Iris pigment epithelial cell (primary cell): ENCODE data around the gene LRRC46.

Experiments used
- DNase-seq: peaks from one replicate; pipeline ENCODE4 v3.0.0-alpha.2; 2011; ENCODE audit warnings: low read depth

The LRRC46 gene

GRCh38 chr17:47831934-47832327 is 461 bp downstream of the LRRC46 start:
- DNase-seq = no peak

GRCh38 chr17:47834756-47835155 is 3.3 kb downstream of the LRRC46 start:
- DNase-seq = no peak

- no peak for DNase-seq
Measured at GRCh38 chr17:47836601-47837000, 5.1 kb downstream of the LRRC46 start.

DNA sequence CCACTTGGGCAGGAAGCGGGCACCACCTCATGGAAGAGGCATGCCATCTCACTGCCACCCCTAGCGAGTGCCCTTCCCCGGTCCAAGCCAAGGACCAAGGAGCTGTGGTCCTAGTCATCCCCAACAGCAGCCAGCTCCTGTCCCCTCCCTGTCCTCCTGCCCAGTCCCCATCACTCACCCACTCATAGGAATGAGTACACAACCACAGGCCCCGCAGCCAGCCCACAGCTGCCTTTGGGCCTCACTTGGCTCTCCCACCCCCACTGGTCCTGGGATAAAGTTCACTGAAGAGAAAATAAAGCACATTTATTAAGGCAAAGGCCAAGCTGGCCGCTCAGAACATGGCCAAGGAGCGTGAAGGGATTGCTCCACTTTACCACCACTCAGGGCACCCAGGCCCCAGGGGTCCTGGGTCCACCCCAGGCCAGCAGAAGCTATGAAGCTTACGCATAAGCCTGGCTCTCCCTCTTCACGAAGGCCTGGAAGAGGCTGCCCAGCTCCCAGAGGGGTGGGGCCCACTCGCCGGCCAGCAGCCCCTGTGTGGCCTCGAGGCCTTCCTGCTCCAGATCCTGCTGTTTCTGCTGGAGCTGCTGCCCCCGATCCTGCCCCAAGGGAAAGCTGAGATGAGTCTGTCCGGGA is 6.0 kb downstream of the LRRC46 start:
- no peak for DNase-seq

GRCh38 chr17:47838636-47839035 is 7.2 kb downstream of the LRRC46 start:
- no peak for DNase-seq

DNA sequence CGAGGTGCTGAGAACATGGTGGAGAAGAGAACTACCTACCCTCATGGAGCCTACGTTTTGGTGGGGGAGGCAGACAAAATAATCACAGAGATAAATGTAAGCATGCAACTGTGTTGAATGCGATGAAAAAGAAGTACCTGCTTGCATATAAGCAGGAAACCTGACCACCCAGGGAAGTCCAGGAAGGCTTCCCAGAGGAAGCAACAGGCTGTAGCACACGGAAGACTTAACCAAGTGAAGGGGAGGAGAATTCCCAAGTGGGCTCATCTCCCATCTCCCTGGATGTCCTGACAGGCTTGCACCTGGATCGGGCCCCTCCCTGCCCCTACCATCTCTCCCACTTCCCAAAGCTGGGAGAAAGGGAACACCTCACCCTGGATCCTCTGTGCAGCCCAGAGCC is 7.6 kb downstream of the LRRC46 start:
- DNase-seq = no peak

GRCh38 chr17:47840001-47840741 is 8.7 kb downstream of the LRRC46 start:
- no peak for DNase-seq

GRCh38 chr17:47840742-47841487 is 9.4 kb downstream of the LRRC46 start, which contains the start of gene SCRN2:
Gene SCRN2, minus strand, starts transcription at chr17:47841273. Its CDS starts 430 bp downstream, at chr17:47840843.
- peak; percentile 72 for DNase-seq

- DNase-seq = no peak
Measured at GRCh38 chr17:47841488-47842291, 10.2 kb downstream of the LRRC46 start.

- DNase-seq = no peak
Measured at GRCh38 chr17:47843391-47843730, 11.9 kb downstream of the LRRC46 start.

DNA sequence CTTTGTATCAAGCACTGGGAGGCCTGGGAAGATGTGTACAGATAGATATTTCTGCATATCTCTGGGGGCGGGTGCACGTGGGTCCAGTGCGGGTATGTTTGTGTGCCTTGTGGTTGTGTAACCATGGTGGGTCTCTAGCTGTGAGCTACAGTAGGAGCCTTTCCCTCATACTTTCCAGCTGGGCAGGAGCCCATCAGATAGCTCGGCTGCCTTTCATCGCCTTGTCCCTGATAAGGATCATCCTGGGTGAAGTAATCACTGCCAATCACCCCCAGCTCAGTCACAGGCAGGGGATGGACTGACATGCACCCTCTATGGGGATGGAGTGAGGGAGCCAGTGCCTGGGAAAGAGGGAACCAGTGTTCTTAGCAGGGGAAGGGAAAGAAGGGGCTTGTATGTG is 12.8 kb downstream of the LRRC46 start:
- peak; percentile 79 for DNase-seq

DNA sequence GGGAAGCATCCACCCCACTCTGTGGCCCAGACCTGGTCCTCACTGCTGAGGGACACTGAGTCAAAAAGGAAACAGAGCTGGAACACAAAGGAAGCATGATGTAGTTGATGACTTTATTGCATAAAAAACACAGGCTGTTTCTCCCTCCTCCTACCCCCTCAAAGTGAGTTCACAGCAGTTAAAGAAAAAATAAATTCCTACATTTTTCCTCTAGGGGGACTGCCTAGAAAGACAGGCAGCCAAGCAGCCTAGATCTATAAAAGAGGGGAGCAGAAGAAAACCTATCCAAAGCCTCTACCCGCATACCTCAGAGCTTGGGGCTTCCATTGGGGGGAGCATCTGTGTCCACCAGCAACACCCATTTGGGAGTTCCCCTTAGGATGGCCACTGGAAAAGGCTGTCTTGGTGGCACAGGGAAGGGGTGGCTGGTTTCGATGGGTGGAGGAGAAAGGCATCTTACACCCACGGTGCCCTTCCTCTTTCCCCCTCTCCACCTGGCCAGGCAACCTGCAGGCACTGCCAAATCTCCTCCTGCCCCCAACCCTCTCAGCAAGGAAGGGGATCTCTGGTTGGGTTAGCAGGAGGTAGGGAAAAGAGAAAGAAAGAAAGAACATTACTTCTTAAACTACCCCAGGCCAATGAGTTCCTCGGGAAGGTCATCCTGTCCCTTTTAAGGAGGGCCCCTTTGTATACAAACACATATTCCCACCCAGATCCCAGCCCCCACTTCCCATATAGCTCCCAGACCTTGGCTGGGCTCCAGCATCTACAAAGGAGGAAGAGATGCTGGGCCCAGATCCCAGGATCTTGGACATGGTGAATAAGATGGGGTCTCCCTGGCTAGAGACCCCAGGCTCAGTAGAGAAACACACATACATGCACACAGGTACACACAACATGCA is 13.6 kb downstream of the LRRC46 start:
- DNase-seq = peak; percentile 33

GRCh38 chr17:47845716-47846075 is 14.2 kb downstream of the LRRC46 start:
- no peak for DNase-seq

DNA sequence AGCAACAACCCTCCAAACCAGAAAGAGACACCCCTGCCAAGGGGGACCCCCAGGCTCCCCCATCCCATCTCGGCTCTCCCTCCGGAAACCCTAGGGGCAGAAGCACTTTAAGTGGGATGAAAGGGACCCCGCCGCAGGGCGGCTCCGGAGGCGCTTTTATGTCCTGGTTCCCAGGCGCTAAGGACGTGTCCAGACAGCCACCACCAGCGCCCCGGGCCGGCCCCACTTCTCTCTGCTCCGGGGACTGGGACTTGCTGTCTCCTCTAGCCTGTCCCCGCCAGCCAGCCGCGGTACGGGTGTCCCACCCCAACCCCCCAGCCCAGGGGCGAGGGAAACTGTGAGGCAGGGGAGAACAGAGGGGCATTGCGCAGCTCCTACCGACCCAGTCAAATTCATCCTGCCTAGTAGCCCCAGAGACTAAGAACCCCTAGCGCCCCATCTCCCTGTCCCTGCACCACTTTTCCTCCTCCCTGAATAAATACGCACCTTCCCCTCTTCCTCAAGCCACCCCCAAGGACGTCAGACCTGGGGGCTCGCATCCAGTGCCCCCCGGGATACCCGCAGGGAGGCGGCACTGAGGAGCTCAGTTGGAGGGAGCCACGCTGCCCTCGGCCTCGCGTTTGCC is 15.4 kb downstream of the LRRC46 start:
- no peak for DNase-seq

DNA sequence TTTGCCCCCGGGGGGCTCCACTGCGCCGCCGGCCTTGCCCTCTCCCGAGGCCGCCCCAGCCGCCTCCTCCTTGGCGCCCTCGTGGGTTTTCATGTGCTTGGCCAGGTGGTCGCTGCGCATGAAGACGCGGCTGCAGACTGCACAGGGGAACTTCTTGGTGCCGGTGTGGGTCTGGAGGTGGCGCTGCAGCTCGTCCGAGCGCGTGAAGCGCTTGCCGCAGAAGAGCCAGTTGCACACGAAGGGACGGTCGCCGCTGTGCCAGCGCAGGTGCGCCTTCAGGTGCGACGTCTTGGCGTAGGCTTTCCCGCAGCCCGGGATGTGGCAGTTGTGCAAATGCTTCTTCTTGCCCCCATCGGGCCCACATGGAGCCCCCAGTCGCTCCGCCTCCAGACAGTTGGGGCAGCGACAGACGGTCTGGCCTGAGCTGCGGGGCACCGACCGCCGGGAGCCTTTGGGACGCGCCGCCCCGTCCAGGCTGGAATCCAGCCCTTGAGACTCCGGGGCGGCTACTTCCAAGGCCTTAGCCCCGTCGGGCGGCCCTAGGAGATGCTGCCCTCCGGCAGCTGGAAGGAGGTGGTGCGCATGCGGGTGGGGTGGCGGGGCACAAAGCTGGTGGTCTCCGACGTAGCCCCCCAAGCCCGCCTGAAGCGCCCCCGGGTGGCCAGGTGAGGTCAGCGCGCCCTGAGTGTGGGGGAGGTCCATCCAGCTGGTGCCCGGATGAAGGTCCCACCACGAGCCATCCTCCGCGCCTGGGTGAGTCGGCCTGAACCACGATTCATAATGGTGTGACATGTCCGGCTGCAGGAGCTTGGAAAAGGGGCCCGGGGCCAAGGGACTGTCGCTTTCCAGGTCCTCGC is 16.1 kb downstream of the LRRC46 start:
- DNase-seq = peak; percentile 25

DNA sequence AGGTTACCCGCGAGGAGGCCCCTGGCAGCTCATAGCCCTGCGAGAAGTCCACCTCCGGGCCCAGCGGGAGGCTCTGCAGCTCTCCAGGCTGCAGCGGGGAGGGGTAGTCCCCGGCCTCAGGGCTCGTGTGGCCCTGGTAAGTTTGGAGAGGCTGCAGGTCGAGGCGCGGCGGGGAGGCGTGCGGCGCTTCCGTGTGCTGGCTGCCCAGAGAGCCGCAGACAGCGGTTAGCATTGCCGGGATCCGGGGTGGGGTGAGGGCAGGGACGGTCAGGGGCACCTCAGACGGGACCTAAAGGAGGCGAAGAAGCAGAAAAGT is 16.7 kb downstream of the LRRC46 start:
- no peak for DNase-seq

DNA sequence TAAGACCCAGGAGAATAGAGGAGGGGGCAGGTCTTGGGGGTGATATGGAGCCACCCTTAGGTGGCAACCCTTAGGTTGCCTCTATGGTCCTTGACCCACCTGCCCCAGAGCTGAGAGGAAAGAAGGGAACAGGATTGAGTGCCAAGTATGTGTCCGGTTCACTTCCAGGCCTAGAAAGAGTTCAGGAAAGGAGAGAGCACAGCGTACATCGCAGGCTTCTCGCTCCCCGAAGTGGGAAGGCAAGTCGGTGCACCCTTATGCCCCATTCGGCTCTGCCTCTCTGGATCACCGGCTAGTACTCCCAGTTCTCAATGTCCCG is 18.9 kb downstream of the LRRC46 start:
- no peak for DNase-seq

DNA sequence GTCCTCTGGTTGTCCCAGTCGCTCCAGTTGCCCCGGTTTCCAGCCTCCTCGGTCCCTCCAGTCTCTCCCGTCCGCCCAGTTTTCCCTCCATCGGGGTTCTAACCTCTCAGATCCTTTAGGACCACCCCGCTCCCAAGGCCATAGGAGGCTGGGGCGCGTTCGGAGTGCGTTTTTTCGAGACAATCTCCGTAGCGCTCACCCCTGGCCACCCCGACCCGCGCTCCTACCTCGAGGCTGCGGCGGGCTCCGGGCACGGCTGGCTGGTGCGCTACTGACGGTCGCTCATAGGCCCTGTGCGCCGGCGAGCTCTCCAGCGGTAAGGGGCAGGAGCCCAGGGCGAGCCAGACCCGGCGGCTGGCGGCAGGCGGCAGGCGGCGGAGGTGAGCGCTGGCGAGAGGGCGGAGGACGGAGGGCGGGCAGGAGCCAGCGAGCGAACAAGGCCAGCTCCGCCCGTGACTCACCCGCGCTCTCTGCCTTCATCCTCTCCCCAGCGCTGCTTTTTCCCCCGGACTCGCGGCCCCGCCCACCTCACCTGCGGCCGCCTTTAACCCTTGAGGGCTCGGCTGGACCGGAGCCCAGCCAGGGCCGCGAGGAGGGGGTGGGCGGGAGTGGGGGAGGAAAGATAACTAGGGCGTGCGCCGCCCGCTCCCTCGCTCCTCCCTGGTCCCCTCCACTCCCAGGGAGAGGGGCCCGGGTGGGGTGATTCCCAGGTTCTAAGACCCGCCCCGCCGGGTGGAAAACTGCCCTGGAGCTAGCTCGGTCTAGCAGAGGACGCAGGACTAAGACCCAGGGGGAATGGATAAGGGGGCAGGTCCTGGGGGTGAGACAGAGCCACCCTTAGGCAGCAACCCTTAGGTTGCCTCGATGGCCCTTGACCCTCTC is 19.5 kb downstream of the LRRC46 start, which contains the start of gene SP6:
SP6 (minus strand) TSS at position 472 of the 882 bp plus-strand sequence. CDS start 2,734 bp downstream, outside the sequence.
- DNase-seq = peak; percentile 48

GRCh38 chr17:47851764-47852112 is 20.3 kb downstream of the LRRC46 start:
- no peak for DNase-seq
